ENCODE results near the gene CLEC16A.
A peak's percentile ranks its signal among the peaks of the same experiment; 100 is the strongest.

The CLEC16A gene

GRCh38 chr16:11131706-11132105 is 187.3 kb downstream of the CLEC16A start:
- TF ChIP-seq, protein P1, sequence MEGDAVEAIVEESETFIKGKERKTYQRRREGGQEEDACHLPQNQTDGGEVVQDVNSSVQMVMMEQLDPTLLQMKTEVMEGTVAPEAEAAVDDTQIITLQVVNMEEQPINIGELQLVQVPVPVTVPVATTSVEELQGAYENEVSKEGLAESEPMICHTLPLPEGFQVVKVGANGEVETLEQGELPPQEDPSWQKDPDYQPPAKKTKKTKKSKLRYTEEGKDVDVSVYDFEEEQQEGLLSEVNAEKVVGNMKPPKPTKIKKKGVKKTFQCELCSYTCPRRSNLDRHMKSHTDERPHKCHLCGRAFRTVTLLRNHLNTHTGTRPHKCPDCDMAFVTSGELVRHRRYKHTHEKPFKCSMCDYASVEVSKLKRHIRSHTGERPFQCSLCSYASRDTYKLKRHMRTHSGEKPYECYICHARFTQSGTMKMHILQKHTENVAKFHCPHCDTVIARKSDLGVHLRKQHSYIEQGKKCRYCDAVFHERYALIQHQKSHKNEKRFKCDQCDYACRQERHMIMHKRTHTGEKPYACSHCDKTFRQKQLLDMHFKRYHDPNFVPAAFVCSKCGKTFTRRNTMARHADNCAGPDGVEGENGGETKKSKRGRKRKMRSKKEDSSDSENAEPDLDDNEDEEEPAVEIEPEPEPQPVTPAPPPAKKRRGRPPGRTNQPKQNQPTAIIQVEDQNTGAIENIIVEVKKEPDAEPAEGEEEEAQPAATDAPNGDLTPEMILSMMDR (IDR thresholded peaks at IDR 0.05; ENCODE audit: low read length, missing control alignments), result no peak

DNA sequence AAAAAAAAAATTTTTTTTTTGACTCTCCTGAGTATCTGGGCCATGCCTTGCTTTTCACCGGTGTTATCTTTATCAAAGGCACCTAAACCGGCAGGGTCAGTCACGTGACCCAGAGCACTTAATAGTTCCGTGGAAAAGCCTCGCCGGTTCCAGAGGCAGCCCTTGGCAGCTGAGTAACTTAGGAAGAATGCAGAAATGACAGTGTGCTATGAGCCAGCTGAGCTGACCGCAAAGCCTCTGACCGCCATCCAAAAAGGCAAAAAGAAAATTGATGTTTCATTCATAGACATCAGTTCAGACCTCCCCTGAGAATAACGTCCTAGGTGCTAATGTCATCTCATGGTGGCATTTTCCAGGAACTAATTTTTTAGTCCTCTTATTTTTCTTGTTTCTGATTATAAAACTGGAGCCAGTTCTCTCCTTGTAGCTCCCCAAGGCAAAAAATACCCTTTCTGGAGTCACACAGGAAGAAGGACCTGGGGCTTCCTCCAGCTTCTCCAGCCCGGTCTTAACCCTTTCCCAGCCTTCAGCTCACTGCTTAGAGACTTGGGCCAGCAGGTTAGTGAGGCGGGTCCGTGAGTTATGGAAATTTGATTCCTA is 189.1 kb downstream of the CLEC16A start:
- no peak overlapping the region for H3K4me3 ChIP-seq (replicated peaks; ENCODE audit: low read depth, low read length)
- TF ChIP-seq, protein P1 (IDR thresholded peaks at IDR 0.05; ENCODE audit: low read length, missing control alignments), result no peak
- peak; percentile 95 for DNase-seq (ENCODE audit: low read depth)

More at GRCh38 chr16:11131706-11132105, 187.3 kb downstream of the CLEC16A start:
- DNase-seq (ENCODE audit: low read depth), result no peak
- H3K4me3 ChIP-seq (replicated peaks; ENCODE audit: low read depth, low read length), result no peak overlapping the region

DNA sequence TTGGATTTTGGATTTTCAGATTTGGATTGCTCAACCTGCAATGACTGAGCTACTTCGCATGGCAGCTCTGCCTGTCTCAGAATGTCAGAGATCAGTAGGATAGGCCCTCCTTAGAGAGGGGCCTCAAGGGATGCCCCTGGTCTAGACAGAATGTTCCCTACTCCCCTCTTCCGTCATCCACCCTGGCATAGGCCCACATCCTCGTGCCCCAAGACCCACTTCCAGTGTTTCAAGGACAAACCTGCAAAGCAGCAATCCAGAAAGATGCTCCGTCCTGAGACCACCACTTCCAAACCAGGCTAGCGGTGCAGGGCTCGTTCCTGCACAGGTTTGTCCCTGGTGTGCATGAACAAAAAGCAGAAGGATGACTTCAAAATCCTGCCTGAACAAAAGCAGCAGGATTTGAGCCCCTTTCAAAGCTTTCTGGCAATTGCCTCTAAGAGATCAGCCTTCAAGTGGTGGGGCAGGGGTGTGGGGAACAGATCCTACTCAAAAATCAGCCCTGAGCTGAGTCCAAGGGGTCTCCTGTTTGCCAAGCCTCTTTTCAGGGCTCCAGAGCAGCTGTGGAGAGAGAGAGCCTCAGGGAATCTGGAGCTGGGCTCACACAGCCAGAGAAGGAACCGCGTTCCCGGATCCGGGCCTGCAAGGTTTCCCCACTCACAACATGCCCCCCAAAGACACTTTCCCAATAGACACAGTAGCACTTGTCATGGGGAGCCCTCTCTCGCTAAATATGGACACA is 190.5 kb downstream of the CLEC16A start:
- DNase-seq (ENCODE audit: low read depth), result no peak
- H3K4me3 ChIP-seq (replicated peaks; ENCODE audit: low read depth, low read length), result no peak overlapping the region
- TF ChIP-seq, protein P1 (IDR thresholded peaks at IDR 0.05; ENCODE audit: low read length, missing control alignments), result no peak

DNA sequence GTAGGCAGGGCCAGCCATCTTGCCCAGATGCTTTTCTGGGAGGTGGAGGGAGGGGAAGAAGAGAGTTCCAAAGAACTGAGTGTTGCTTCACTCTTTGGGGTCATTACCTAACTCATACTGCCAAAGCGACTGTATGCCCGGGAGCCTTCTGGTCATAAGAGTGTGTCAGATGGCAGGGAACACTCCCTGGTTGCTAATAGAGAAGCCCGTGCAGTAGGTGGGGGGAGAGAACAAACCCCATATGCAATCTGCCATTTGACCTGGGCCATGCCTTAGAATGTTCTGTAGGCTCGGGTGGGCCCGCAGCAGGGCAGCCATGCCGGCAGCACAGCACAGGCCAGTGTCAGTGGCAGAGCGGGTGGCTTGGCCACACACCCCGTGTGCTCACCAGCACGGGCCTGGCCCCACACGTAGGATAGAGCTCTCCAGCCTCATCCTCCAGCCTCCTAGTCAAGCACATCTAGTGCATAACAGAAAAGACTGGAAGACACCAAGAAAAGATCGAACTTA is 191.2 kb downstream of the CLEC16A start:
- TF ChIP-seq, protein P1 (IDR thresholded peaks at IDR 0.05; ENCODE audit: low read length, missing control alignments), result no peak
- peak; percentile 55 for DNase-seq (ENCODE audit: low read depth)
- H3K4me3 ChIP-seq (replicated peaks; ENCODE audit: low read depth, low read length), result no peak overlapping the region

GRCh38 chr16:11136600-11136999 is 192.2 kb downstream of the CLEC16A start:
- TF ChIP-seq, protein P1 (IDR thresholded peaks at IDR 0.05; ENCODE audit: low read length, missing control alignments), result no peak
- DNase-seq (ENCODE audit: low read depth), result peak; percentile 43
- H3K4me3 ChIP-seq (replicated peaks; ENCODE audit: low read depth, low read length), result no peak overlapping the region

DNA sequence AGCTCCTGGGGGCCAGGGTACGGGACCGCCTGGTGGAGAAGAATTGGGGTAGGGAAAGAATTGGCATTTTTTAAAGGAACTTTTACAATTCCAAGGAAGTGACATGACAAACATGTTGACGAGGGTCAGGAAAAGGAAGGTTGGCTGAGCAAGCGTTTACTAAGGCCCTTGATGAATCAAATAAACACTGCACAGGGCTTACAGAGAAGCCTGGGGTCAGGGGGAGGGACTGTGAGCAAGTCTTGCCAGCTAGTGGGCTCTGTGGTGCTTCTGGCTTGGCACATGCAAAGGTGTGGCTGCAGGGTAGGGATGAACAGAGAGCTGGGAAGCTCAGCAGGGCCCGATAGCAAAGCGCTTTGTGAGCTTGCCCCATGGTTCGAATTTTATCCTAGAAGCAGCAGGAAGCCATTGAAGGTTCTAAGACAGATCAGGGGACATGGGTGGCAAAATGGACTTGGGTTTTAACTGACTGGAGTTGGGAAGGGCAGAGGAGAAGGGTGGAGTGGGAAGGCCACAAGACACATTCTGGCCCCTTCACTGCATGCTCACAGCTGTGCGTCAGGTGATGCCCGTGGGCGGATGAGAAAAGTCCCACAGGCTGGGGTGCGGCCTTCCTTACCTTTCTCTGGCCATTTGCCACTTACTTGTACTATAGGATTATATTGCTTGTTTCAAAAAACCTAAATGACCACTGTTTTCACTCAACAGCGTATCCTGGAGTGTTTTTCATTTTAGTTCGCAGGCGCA is 193.8 kb downstream of the CLEC16A start:
- no peak overlapping the region for H3K4me3 ChIP-seq (replicated peaks; ENCODE audit: low read depth, low read length)
- no peak for DNase-seq (ENCODE audit: low read depth)
- TF ChIP-seq, protein P1 (IDR thresholded peaks at IDR 0.05; ENCODE audit: low read length, missing control alignments), result no peak

Measured in fibroblast of pulmonary artery (primary cell).